Measurements from ENCODE around the gene ZNF611.
A peak's percentile ranks its signal among the peaks of the same experiment; 100 is the strongest.
"Not testable (repeated sequence)": the region's sequence is repeated elsewhere in the genome, so short reads cannot be mapped to it uniquely, and the experiment has no call there.

The ZNF611 gene

GRCh38 chr19:52716522-52716921, 18.3 kb downstream of the ZNF611 start:
- no peak for DNase-seq (ENCODE audit: low spot score)

DNA sequence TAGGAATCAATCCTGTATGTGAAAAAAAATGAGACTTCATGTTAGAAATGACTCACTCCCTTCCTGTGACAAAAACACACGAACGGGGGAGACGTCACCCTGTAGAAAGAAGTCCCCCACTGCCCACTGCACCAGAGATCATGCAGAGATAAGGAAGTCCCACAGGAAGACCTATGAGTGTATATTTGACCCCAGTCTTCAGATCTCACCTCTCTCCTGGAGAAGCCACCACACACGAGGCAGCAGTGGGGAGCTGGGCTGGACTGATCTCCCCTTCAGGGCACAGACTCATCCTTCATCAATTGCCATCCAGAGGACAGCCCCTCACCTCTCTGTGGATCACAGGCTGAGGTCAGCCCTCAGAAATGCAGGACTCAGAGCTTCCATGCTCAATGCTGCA, 18.9 kb downstream of the ZNF611 start:
- DNase-seq (ENCODE audit: low spot score), result peak; percentile 49

DNA sequence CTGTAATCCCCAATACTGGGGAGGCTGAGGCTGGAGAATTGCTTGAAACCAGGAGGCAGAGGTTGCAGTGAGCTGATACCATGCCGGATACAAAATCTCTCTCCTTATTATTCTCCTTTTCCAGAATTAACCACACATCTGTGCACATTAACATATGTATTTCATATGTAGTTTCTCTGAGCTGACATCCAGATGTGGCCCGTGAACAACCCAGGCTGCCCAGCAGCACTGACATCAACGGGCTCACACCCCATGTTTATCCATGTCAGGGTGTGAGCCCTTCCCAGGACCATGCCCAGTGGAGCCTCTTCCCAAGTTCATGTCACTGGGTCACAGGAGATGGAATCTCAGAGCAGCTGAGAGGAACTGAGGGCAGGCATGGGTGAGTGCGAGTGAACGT, 19.5 kb downstream of the ZNF611 start:
- DNase-seq (ENCODE audit: low spot score), result not testable (repeated sequence)

DNA sequence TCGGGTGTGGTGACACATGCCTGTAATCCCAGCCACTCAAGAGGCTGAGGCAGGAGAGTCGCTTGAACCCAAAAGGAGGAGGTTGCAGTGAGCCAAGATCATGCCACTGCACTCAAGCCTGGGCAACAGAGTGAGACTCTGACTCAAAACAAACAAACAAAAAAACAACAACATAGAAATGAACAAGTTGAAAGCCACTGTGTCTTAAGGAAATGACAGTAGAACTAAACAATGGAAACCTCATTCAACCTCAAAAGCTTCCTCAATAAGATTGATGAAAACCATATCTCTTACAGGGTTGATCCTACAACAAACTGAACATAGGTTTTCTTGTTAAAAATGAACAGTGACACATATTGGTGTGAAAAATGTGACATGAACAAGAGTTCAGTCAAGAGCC, 21.8 kb downstream of the ZNF611 start:
- DNase-seq (ENCODE audit: low spot score), result not testable (repeated sequence)

DNA sequence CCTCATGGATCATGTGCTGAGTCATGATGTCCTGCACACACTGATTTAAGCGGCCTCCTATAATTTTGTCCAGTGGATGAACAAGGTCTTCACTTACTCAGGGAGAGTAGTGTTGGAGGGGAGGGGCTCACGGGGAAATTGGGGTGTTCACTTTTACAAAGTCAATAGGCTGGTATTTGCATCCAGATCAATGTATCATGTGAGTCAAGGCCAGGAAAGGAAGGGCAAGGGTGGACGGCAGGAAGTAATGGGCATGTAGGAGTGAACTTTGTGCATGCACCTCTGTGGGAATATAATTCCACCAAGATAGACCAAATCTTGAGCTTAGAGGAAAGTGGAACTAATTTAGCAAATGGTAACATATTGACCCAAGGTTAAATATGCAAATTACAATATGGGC, 23.2 kb downstream of the ZNF611 start:
- DNase-seq (ENCODE audit: low spot score), result not testable (repeated sequence)

- no peak for DNase-seq (ENCODE audit: low spot score)
Observed at GRCh38 chr19:52710538-52710937, 24.3 kb downstream of the ZNF611 start.

DNA sequence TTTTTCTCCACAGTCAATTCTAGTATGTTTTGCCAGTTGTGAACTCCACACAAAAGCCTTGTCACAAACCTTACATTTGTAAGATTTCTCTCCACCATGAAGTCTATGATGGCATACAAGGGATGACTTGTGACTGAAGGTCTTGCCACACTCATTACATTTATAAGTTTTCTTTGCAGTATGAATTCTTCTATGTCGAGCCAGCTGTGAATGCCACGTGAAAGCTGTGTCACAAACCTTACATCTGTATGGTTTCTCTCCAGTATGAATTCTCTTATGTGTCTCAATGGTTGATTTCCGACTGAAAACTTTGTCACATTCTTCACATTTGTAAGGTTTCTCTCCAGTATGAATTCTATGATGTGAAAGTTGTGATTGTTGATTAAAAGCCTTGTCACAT, 29.2 kb downstream of the ZNF611 start:
- not testable (repeated sequence) for DNase-seq (ENCODE audit: low spot score)

DNA sequence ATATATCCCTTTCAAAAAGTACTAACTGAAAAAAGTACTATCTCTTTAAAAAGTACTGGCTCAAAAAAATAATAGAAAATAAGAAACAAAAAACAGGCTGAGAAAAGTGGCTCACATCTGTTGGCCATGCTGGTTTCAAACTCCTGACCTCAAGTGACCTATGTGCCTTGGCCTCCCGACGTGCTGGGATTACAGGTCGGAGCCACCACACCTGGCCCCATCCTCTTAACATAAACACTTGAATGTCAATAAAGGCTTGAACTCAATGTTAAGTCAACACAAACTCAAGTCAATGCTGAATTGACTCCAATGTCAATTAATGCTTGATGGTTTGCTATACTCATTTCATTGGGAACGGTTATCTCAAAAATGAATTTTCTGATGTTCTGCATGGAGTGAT, 30.9 kb downstream of the ZNF611 start:
- DNase-seq (ENCODE audit: low spot score), result no peak

GRCh38 chr19:52700673-52701072, 34.2 kb downstream of the ZNF611 start:
- no peak for DNase-seq (ENCODE audit: low spot score)

- DNase-seq (ENCODE audit: low spot score), result not testable (repeated sequence)
Observed at GRCh38 chr19:52699555-52699954, 35.3 kb downstream of the ZNF611 start.

GRCh38 chr19:52695996-52696395, 38.8 kb downstream of the ZNF611 start:
- DNase-seq (ENCODE audit: low spot score), result no peak

DNA sequence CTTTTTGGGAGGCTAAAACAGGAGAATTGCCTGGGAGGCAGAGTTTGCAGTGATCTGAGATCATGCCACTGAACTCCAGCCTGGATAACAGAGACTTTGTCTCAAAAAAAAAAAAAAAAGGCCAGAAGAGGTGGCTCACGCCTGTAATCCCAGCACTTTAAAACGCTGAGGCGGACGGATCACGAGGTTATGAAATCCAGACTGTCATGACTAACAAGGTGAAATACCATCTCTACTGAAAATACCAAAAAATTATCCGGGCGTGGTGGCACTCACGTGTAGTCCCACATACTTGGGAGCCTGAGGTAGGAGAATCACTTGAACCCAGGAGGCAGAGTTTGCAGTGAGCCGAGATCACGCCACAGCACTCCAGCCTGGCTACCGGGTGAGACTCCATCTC, 39.9 kb downstream of the ZNF611 start:
- no peak for DNase-seq (ENCODE audit: low spot score)

- not testable (repeated sequence) for DNase-seq (ENCODE audit: low spot score)
Observed at GRCh38 chr19:52694281-52694680, 40.6 kb downstream of the ZNF611 start.

- DNase-seq (ENCODE audit: low spot score), result no peak
Observed at GRCh38 chr19:52692431-52693008, 42.3 kb downstream of the ZNF611 start.

GRCh38 chr19:52691737-52692136, 43.1 kb downstream of the ZNF611 start:
- DNase-seq (ENCODE audit: low spot score), result no peak

DNA sequence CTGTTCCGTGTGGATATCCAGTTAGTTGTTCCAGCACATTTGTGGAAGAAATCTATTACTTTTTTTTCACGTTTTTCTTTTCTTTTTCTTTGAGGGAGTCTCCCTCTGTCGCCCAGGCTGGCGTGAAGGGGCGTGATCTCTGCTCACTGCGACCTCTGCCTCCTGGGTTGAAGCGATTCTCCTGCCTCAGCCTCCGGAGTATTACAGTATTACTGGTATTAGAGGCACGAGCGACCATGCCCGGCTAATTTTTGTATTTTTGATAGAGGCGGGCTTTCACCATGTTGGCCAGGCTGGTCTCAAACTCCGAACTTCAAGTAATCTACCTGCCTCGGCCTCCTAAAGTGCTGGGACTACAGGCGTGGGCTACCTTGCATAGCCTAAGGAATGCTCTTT, 43.6 kb downstream of the ZNF611 start:
- no peak for DNase-seq (ENCODE audit: low spot score)

GRCh38 chr19:52690369-52691214, 44.3 kb downstream of the ZNF611 start:
- peak; percentile 89 for DNase-seq (ENCODE audit: low spot score)

GRCh38 chr19:52689843-52690368, 44.9 kb downstream of the ZNF611 start:
- DNase-seq (ENCODE audit: low spot score), result peak; percentile 11

GRCh38 chr19:52688925-52689796, 45.7 kb downstream of the ZNF611 start:
- DNase-seq (ENCODE audit: low spot score), result not testable (repeated sequence)

- DNase-seq (ENCODE audit: low spot score), result no peak
Observed at GRCh38 chr19:52688335-52688734, 46.5 kb downstream of the ZNF611 start.

DNA sequence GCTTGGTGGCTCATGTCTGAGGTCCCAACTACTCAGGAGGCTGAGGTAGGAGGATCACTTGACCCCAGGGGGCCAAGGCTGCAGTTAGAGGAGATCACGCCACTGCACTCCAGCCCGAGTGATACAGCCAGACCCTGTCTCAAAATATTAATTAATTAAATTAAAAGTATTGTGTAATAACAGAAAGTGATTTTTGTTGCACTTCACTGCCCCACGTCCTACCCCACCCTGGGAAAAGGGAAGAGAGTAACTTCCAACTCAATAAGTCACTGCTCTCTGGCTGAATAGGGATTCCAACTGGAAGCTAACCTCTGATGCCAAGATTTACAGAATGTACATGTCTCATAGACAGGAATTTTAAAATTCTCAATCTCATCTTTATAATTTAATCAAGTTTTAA, 47.2 kb downstream of the ZNF611 start:
- no peak for DNase-seq (ENCODE audit: low spot score)

DNA sequence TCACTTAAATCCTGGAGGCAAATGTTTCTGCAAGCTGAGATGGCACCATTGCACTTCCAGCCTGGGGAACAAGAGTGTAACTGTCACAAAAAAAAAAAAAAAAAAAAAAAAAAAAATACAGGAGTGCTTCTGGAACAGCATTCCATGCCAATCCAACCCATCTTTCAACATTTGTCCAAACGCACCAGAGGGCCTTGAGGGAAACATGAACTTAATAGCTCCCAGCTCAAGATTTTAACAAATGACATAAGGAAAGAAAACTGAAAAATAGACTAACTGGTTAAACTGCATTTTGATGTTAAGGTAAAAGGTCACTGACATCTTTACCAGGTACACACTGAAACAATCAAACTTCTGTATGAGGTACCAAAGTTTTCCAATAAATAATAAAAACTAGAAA, 49.0 kb downstream of the ZNF611 start:
- DNase-seq (ENCODE audit: low spot score), result no peak

Measured in CD4-positive, alpha-beta T cell treated with Interleukin-15 for 4 hours (primary cell).